HG03060 (cell line): ENCODE data around the gene SUSD3.

ENCODE experiments used
- ATAC-seq: cut with Tn5 transposase; IDR thresholded peaks from one replicate; pipeline ENCODE4 v1.9.1; 2021; ENCODE audit warnings: low read depth, moderate number of reproducible peaks; ENCODE audit not compliant: unreplicated experiment

SUSD3 gene

DNA sequence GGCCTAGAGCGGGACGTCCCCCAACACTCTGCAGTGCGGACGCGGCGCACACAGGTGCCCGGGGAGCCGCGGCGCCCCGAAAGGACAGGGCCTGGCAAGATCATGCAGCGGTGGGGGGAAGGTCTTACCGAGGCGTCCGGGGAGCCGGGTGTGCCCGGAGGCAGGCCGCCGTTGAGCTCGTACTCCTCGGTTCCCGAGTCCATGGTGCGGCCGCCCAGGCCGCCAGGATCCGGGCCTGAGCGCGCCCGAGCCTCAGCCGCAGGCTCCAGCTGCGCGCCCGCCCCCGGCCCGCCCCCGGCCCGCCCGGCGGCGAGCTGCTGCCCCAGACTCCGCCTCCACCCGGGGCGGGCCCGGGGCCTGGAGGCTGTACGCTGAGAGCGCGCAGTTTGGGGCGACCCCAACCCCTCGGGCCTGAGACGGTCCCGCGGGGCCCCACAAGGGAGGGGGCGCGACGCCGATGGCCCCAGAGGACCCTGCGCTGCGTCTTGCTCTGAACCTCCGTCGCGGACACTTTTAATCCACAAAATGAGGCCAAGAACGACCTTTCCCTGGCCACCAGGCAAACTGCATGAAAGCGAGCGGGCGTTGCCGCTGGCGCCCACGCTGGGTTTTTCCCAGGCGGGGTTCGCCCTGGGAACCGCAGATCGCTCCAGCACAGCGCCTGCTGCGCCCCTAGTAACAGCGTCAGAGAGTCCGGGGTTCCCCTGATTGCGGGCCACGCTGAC, 75.7 kb downstream of the SUSD3 start, which contains the start of gene NINJ1:
Gene NINJ1, minus strand, starts transcription at position 237 of the 725 bp plus-strand sequence. Its CDS starts 34 bp downstream, at position 203.
- ATAC-seq = peak; percentile 47
